ENCODE data around the gene CXCR1. TPM values are rescaled to one million over a fixed set of nuclear protein-coding genes. Genes with fewer than 3 reads are reported as not detected.
"Not testable (repeated sequence)": the region's sequence is repeated elsewhere in the genome, so short reads cannot be mapped to it uniquely, and the experiment has no call there.

Gene CXCR1
- polyA plus RNA-seq, 1 of the 3 experiments (the other 2 are of a cell fraction): not detected

- H3K27ac ChIP-seq (ENCODE audit: low read depth in 2 of 2, low read length in 1 of 2); H3K4me3 ChIP-seq (ENCODE audit: low read depth in 2 of 2, low read length in 1 of 2); H3K4me2 ChIP-seq; H3K9me3 ChIP-seq; H3K79me2 ChIP-seq (ENCODE audit: insufficient read depth); H3K36me3 ChIP-seq (replicated peaks in 1 of 2; ENCODE audit: control insufficient read depth in 1 of 2, insufficient read depth in 2 of 2, low read length in 1 of 2); DNase-seq; H3K4me1 ChIP-seq (ENCODE audit: control insufficient read depth in 1 of 2, insufficient read depth in 2 of 2, low read depth in 1 of 2, low read length in 1 of 2); H3F3A ChIP-seq (replicated peaks; ENCODE audit: insufficient read depth); POLR2A ChIA-PET; CTCF ChIA-PET; H3K9me2 ChIP-seq; H2AFZ ChIP-seq (ENCODE audit: low read depth); H3K9ac ChIP-seq; H4K20me1 ChIP-seq (ENCODE audit: insufficient read depth): not testable (repeated sequence)
- H3K27me3 ChIP-seq (ENCODE audit: insufficient read depth): peaks cover 13% of the 10 kb centered on the region; the same call in 1 of the 2 replicates
These were observed 44.5 kb downstream of the CXCR1 start for GRCh38 chr2:218122286-218122685.

DNA sequence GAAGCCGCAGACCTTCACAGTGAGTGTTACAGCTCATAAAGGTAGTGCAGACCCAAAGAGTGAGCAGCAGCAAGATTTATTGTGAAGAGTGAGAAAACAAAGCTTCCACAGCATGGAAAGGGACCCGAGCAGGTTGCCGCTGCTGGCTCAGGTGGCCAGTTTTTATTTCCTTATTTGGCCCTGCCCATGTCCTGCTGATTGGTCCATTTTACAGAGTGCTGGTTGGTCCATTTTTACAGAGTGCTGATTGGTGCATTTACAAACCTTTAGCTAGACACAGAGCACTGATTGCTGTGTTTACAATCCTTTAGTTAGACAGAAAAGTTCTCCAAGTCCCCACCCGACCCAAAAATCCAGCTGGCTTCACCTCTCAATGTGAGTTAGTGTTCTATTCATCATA, 45.0 kb downstream of the CXCR1 start:
- H3K79me2 ChIP-seq (ENCODE audit: insufficient read depth); H3F3A ChIP-seq (replicated peaks; ENCODE audit: insufficient read depth); H3K4me1 ChIP-seq (ENCODE audit: control insufficient read depth in 1 of 2, insufficient read depth in 2 of 2, low read depth in 1 of 2, low read length in 1 of 2); H2AFZ ChIP-seq (ENCODE audit: low read depth); H3K9ac ChIP-seq; H4K20me1 ChIP-seq (ENCODE audit: insufficient read depth); H3K4me2 ChIP-seq; H3K4me3 ChIP-seq (ENCODE audit: low read depth in 2 of 2, low read length in 1 of 2); H3K9me3 ChIP-seq; CTCF ChIA-PET; H3K27me3 ChIP-seq (ENCODE audit: insufficient read depth); POLR2A ChIA-PET; H3K27ac ChIP-seq (ENCODE audit: low read depth in 2 of 2, low read length in 1 of 2); DNase-seq; H3K9me2 ChIP-seq; H3K36me3 ChIP-seq (replicated peaks in 1 of 2; ENCODE audit: control insufficient read depth in 1 of 2, insufficient read depth in 2 of 2, low read length in 1 of 2): not testable (repeated sequence)
- WGBS (ENCODE audit: low lambda C conversion rate): 37% methylated on average over 4 of the region's 4 CpGs

Other genes starting within 250 kb of the CXCR1 start
- 10.5 and 12.1 TPM in 2 replicates for gene TNS1, start 164.0 kb downstream of the CXCR1 start, polyA plus RNA-seq (2012; rRNA removed)
- not detected in 2 replicates for gene RUFY4, start 97.7 kb downstream of the CXCR1 start, polyA plus RNA-seq (2012; rRNA removed)
- gene CXCR2, start 40.9 kb downstream of the CXCR1 start, polyA plus RNA-seq (2012; rRNA removed): not detected in 2 replicates
- gene ARPC2, start 50.2 kb upstream of the CXCR1 start, polyA plus RNA-seq (2012; rRNA removed): 319 and 387 TPM in 2 replicates
- 0.08 and 0.13 TPM in 2 replicates for gene GPBAR1, start 94.1 kb upstream of the CXCR1 start, polyA plus RNA-seq (2012; rRNA removed)
- gene AAMP, start 103.2 kb upstream of the CXCR1 start, polyA plus RNA-seq (2012; rRNA removed): 223 and 276 TPM in 2 replicates
- gene PNKD, start 103.6 kb upstream of the CXCR1 start, polyA plus RNA-seq (2012; rRNA removed): 92.2 and 101 TPM in 2 replicates
- gene TMBIM1, start 125.5 kb upstream of the CXCR1 start, polyA plus RNA-seq (2012; rRNA removed): 7.3 and 7.8 TPM in 2 replicates
- gene CATIP, start 189.9 kb upstream of the CXCR1 start, polyA plus RNA-seq (2012; rRNA removed): 0.18 and 0.26 TPM in 2 replicates
- 0.26 and 0.31 TPM in 2 replicates for gene SLC11A1, start 215.3 kb upstream of the CXCR1 start, polyA plus RNA-seq (2012; rRNA removed)
- 78.5 and 88.0 TPM in 2 replicates for gene CTDSP1, start 232.9 kb upstream of the CXCR1 start, polyA plus RNA-seq (2012; rRNA removed)

All from SK-N-SH (cell line).